B cell (primary cell): ENCODE data around the gene BEGAIN. TPM values are rescaled to one million over a fixed set of nuclear protein-coding genes. Genes with fewer than 3 reads are reported as not detected.

Experiments
- ATAC-seq: fragments of 200-7000 bp; cut with Tn5 transposase; one replicate; pipeline ENCODE4 v1.10.0; 2021; ENCODE audit warnings: low read depth, mild to moderate bottlenecking, moderate number of reproducible peaks, moderate library complexity
- CTCF ChIA-PET: fragments of 350-600 bp; sonication (Branson Sonifier 250); formaldehyde crosslinking; loops from one replicate; lab custom pipeline; 2021; ENCODE audit warnings: antibody characterized with exemption, inconsistent platforms; lab: Charles Lee
- POLR2A ChIA-PET: fragments of 350-600 bp; sonication (Branson Sonifier 250); formaldehyde crosslinking; loops from one replicate; lab custom pipeline; 2021; ENCODE audit warnings: antibody characterized with exemption; lab: Charles Lee
- DNase-seq: peaks from one replicate; pipeline ENCODE4 v3.0.0; 2013
- H2AFZ ChIP-seq: 2 replicates; pipeline ENCODE4 v1.6.1; 2012; ENCODE audit warnings: mild to moderate bottlenecking, low read depth, low read length; ENCODE audit not compliant: insufficient read depth, poor library complexity, severe bottlenecking
- H3K27ac ChIP-seq, 2 donors: 1 replicate in 1 of 2; 2 replicates in 1 of 2; pipeline ENCODE4 v1.5.1; 2012 to 2013; ENCODE audit warnings: low read length in 2 of 2, mild to moderate bottlenecking in 2 of 2, moderate library complexity in 1 of 2
- H3K27me3 ChIP-seq, 4 experiments: fragments of 200-600 bp in 1 of 4; sonication (generic) in 1 of 4; replicated peaks in 1 of 4; 1 replicate in 2 of 4; 2 replicates in 2 of 4; pipeline versions ENCODE4 v1.6.1 to v1.7.0; 2013 to 2016; ENCODE audit warnings: low read length in 3 of 4, mild to moderate bottlenecking in 2 of 4, mixed read lengths in 1 of 4, moderate library complexity in 1 of 4; ENCODE audit not compliant: insufficient read depth in 4 of 4, control insufficient read depth in 3 of 4; ENCODE audit errors: control extremely low read depth in 1 of 4
- H3K36me3 ChIP-seq, 2 experiments: replicated peaks in 1 of 2; 1 replicate in 1 of 2; 2 replicates in 1 of 2; pipeline versions ENCODE4 v1.6.1 to v1.7.1; 2013; ENCODE audit warnings: low read length in 1 of 2; ENCODE audit not compliant: insufficient read depth in 2 of 2, control insufficient read depth in 1 of 2; ENCODE audit errors: control extremely low read depth in 1 of 2, extremely low read depth in 1 of 2
- H3K4me1 ChIP-seq, 2 donors: fragments of 200-600 bp in 1 of 2; sonication (generic) in 1 of 2; 1 replicate in 1 of 2; 2 replicates in 1 of 2; pipeline versions ENCODE4 v1.5.1 to v1.6.1; 2013 to 2017; ENCODE audit warnings: low read length in 2 of 2; ENCODE audit not compliant: control insufficient read depth in 2 of 2, insufficient read depth in 2 of 2
- H3K4me2 ChIP-seq: replicated peaks from 2 replicates; pipeline ENCODE3; 2012; ENCODE audit warnings: mild to moderate bottlenecking, low read depth, low read length; ENCODE audit not compliant: poor library complexity, severe bottlenecking
- H3K4me3 ChIP-seq, 5 experiments: fragments of 200-600 bp in 1 of 5; sonication (generic) in 1 of 5; 1 replicate in 3 of 5; 2 replicates in 2 of 5; pipeline versions ENCODE4 v1.5.1 to v1.7.0; 2011 to 2016; ENCODE audit warnings: low read length in 4 of 5, mild to moderate bottlenecking in 4 of 5, low read depth in 2 of 5, control low read depth in 1 of 5, moderate library complexity in 1 of 5; ENCODE audit not compliant: insufficient read depth in 1 of 5; ENCODE audit errors: control extremely low read depth in 1 of 5, extremely low read depth in 1 of 5
- H3K79me2 ChIP-seq: fragments of 200-600 bp; sonication (generic); one replicate; pipeline ENCODE4 v1.6.0; 2016; ENCODE audit warnings: low read length; ENCODE audit not compliant: control insufficient read depth, insufficient read depth
- H3K9ac ChIP-seq: fragments of 200-600 bp; sonication (generic); 2 replicates; pipeline ENCODE4 v1.6.1; 2017; ENCODE audit warnings: mild to moderate bottlenecking, low read length, moderate library complexity
- H3K9me3 ChIP-seq, 3 donors: one replicate each; pipeline versions ENCODE4 v1.6.1 to v1.7.1; 2013; ENCODE audit warnings: low read length in 2 of 3; ENCODE audit not compliant: control insufficient read depth in 2 of 3, insufficient read depth in 1 of 3; ENCODE audit errors: control extremely low read depth in 1 of 3
- H4K20me1 ChIP-seq: 2 replicates; pipeline ENCODE4 v1.6.0; 2012; ENCODE audit warnings: mild to moderate bottlenecking, low read length; ENCODE audit not compliant: insufficient read depth, control insufficient read depth, poor library complexity, severe bottlenecking
- H3K27ac Mint-ChIP-seq: one replicate; pipeline ENCODE4 v1.8.0; 2021; ENCODE audit warnings: mixed read lengths
- H3K27me3 Mint-ChIP-seq: one replicate; pipeline ENCODE4 v1.8.0; 2021; ENCODE audit warnings: mixed read lengths
- H3K4me1 Mint-ChIP-seq: one replicate; pipeline ENCODE4 v1.8.0; 2021; ENCODE audit warnings: mixed read lengths
- H3K4me3 Mint-ChIP-seq: one replicate; pipeline ENCODE4 v1.8.0; 2021; ENCODE audit warnings: mixed read lengths
- H3K9me3 Mint-ChIP-seq: one replicate; pipeline ENCODE4 v1.8.0; 2022; ENCODE audit warnings: mixed read lengths; ENCODE audit not compliant: insufficient read depth
- EZH2 ChIP-seq: IDR thresholded peaks from 2 replicates; pipeline ENCODE4 v1.6.1; 2012; ENCODE audit warnings: borderline replicate concordance, low read depth, mild to moderate bottlenecking, moderate library complexity, low read length; ENCODE audit not compliant: insufficient read depth, poor library complexity, severe bottlenecking
- WGBS: methylation state at CpG from one replicate; pipeline ENCODE4 v1.1.5; 2013; ENCODE audit warnings: missing lambda C conversion rate; ENCODE audit not compliant: insufficient coverage; 5-methylcytosine and 5-hydroxymethylcytosine counted together
- intact Hi-C: fragments of 100-400 bp; cut with micrococcal nuclease; formaldehyde crosslinking; loops from one replicate; pipeline ENCODE4 v1.10.0; 2022
- polyA plus RNA-seq: library from polyadenylated mRNA; depleted of rRNA; stranded (reverse); fragments of >200 nt; gene quantifications from 2 replicates; pipeline ENCODE4 v1.2.3, GENCODE V29; 2012
- total RNA-seq, 2 donors: library from RNA; stranded (reverse); fragments of 120-200 nt in 1 of 2; gene quantifications; 1 replicate in 1 of 2; 2 replicates in 1 of 2; pipeline versions ENCODE4 v1.2.3 to v1.2.4, GENCODE V29; 2013 to 2022
- TF ChIP-seq, protein P1 (sequence below): fragments of 200-600 bp; IDR thresholded peaks from one replicate; pipeline ENCODE4 v1.8.0; 2022; ENCODE audit warnings: antibody characterized with exemption, mild to moderate bottlenecking

Gene BEGAIN
- total and polyA plus RNA-seq, 2 donors (not counting 1 experiment from before 2014, with no cell fraction given): 4.9 TPM; not detected in 1

DNA sequence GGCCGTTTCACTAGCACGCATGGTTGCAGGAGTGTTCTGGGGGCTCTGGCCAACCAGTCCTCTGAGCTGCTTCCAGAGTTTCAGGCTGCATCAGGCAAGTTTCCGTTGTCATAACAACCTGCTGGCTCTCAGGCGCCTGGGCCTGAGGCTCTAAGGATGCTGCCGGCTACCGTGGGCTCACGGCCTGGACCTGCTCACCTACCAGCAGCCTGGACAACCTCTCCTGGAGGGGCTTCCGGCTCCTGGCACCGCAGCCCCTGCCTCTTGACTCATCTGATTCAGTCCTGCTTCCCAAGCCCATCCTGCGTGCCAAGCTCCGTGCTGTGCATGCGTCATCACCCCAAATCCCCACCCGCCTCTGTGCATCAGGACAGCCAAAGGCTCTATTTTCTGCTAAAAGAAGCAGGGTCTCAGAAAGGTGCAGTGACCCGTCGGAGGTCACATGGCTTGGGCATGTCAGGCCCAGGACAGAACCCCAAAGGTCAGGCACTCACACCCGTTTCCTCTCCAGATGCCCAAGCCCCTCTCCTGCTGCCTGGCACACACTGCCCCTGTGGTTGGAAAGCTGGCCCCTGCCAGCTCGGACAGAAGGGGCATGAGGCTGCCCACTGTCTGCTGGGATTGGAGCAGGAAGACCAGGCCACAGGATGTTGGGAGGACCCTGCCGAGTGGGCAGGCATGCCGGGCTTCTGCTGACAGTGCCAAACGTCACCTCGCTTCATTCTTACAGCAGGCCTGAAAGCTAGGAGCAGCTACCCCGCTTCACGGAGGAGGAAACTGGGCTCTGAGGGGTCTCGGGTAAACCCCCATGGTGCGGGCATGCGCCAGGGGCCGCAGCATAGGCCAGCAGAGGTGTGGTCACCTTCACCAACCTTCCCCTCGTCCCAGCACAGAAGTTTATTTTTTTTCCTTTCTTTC, 5.7 kb downstream of the BEGAIN start:
- no peak overlapping the region for H3K4me3 Mint-ChIP-seq
- intact Hi-C loops: no loop called here
- Histone ChIP-seq H4K20me1 (no peaks in the 10 kb centered on the region), H3K9ac (no peak overlapping the region), H3K9me3 (peaks cover 0 to 21% (median 4%) of the 10 kb centered on the region in 3 donors), H3K4me1 (peaks cover 0 to 2% of the 10 kb centered on the region in 2 donors), H3K4me2 (no peak overlapping the region), H3K27ac (no peak overlapping the region), H2AFZ (no peak overlapping the region), H3K79me2 (no peaks in the 10 kb centered on the region), H3K4me3 (no peak overlapping the region), H3K27me3 (peaks cover 0 to 10% (median 4%) of the 10 kb centered on the region in 4 experiments), H3K36me3 (no peaks in the 10 kb centered on the region)
- peaks cover 3% of the 10 kb centered on the region for H3K9me3 Mint-ChIP-seq
- H3K4me1 Mint-ChIP-seq: peaks cover 1% of the 10 kb centered on the region
- TF ChIP-seq, protein P1, sequence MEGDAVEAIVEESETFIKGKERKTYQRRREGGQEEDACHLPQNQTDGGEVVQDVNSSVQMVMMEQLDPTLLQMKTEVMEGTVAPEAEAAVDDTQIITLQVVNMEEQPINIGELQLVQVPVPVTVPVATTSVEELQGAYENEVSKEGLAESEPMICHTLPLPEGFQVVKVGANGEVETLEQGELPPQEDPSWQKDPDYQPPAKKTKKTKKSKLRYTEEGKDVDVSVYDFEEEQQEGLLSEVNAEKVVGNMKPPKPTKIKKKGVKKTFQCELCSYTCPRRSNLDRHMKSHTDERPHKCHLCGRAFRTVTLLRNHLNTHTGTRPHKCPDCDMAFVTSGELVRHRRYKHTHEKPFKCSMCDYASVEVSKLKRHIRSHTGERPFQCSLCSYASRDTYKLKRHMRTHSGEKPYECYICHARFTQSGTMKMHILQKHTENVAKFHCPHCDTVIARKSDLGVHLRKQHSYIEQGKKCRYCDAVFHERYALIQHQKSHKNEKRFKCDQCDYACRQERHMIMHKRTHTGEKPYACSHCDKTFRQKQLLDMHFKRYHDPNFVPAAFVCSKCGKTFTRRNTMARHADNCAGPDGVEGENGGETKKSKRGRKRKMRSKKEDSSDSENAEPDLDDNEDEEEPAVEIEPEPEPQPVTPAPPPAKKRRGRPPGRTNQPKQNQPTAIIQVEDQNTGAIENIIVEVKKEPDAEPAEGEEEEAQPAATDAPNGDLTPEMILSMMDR: no peak
- TF ChIP-seq EZH2: no peak
- DNase-seq (no peak), ATAC-seq (no peak)
- peaks cover 10% of the 10 kb centered on the region for H3K27me3 Mint-ChIP-seq
- no peak overlapping the region for H3K27ac Mint-ChIP-seq
- ChIA-PET CTCF (interaction anchor here (0.6 kb wide), 1 partner anchor 61 kb away, joined by 3 read pairs; no protein-coding TSS in a partner anchor), POLR2A (no interaction called here)
- 90% methylated on average over 27 of the region's 28 CpGs for WGBS
